Measurements from ENCODE around the gene CACNA1S. TPM values are rescaled to one million over a fixed set of nuclear protein-coding genes. Genes with fewer than 3 reads are reported as not detected.

CACNA1S gene
- total RNA-seq, 1 experiment from 2014 or later = not detected

DNA sequence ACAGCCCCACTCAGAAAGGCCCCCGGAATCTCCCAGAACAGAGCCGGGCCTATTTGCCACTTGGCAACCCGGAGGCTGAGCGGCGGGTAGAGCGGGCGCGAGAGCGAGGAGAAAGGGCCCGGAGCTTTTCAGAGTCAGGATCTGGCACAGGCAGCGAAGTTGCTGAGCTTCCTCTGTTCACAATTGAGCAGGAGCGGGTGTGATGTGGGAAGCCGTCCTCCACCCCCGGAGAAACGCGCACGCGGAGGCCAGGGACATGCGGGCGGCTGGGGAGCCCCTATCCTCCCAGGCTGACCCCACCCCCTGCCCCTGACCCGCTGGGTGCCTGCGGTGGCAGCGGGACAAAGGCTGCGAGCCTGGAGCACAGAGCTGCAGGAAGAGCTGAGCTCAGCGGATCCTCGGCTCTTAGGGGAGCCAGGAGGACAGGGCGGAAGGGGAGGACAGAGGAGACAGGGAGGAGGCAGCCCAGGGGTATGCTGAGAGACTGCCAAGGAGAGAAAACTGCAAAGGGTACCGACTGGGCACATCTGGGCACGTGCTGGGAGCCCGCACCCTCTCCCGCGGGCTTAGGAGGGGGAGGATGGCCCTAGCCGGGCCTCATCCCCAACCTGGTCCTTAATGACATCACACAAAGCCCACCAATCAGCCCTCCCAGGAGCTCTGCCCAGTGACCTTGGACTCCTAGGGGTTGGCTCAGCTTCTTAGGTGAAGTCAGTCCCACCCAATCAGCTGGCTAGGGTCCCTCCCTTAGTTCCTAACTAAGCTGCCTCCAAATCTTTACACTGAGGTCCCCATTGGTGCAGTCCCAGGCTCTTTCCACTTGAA lies 98.0 kb downstream of the CACNA1S start:
- DNase-seq (ENCODE audit: low spot score) = no peak

DNA sequence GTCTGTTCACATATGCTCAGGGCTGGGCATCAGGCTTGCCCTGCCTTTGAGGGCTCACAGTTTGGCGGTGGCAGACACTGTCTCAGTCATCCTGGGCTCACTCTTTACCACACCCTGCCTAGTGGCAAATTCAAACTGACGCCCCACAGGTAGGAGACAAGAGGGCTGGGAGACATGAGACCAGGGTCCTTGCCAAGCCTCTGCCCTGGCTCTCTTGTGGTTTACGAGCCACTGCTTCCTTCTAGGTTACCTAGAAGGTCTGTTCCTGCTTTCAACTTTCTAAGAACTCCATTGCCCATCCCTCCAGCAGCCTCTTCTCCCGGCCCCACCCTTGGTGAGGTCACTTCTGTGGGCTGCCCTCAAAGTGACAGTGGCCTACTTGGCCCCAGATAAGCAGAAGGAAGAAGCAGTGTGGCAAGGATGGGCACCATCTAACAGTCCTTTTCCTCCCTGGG lies 99.2 kb downstream of the CACNA1S start:
- DNase-seq (ENCODE audit: low spot score) = no peak

DNA sequence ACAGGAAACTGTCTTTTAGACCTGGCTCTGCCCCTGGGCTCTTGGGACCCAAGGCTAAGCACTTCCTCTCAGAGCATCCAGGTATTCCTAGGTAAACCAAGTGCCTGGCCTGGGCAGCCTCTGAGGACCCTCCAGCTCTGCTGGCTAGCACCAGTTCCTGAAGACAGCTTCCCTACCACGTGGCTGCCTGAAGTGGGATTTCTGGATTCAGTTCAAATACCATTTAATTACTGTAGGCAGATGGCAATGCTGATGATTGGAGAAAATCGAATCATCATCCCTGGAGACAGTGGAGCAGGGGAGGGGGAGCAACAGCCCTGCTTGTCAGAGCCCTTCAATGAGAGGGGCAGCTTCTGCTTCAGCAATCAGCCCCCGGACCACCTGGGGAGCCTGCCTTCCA lies 100.6 kb downstream of the CACNA1S start:
- no peak for DNase-seq (ENCODE audit: low spot score)

DNA sequence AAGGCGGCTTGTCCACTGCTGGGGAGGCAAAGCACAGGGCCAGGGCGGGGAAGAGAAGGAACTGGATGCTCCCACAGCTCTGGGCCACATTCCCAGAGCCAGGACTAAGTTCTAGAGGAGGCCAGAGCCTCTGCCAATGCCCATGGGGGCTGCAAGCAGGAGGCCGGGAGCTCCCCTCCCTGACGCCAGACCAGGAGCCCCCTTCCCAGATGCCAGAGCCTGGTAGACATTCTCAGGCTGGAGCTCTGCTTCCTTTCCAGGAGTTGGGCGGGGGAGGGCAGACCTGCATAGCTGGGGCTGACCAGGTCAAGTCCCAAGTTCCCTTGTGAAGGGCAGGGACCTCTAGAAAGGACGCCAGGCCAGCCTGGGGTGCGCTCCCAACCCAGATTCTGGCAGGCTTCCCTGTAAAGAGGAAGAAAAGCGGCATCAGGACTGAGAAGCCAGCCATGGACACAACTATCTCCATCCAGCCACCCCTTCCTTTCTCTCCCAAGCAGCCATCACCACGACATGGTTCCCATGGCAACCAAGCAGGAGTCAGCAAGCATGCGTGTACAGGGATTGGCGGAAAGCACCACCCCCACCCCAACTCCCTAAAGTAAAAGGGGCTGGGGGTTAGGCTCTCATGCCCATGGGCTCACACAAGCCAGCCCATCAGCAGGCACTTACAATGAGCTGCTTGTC lies 102.1 kb downstream of the CACNA1S start:
- DNase-seq (ENCODE audit: low spot score) = no peak

DNA sequence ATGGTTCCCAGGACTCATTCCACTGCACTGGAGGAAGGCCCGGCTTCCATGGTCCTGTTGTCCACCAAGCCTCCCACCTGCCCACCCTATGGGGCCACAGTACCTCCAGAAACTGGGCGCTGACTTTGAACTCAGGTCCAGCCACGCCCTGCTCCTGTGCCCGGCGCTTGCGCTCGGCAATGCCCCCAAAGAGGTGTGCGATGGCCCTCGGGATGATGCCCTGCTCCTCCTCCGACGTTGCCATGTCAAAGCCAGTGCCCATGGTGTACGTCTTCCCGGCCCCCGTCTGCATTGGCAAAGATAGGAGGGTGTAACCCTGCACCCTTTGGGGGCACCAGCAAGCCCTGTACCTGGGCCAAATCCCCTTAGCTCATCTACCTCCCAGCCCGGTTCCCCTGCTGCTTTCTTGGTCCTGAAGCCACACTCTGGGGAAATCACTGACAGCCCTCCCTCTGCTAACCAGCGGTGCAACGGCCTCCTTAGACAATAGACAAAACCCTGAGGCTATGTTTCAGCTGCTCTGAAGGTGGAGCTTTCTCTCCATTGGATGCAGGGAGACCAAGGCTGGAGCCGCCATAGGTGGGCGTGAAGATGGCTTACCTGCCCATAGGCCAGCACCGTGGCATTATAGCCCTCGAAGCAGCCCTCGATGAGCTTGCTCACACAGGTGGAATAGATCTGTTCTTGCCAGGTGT lies 103.4 kb downstream of the CACNA1S start:
- no peak for DNase-seq (ENCODE audit: low spot score)

DNA sequence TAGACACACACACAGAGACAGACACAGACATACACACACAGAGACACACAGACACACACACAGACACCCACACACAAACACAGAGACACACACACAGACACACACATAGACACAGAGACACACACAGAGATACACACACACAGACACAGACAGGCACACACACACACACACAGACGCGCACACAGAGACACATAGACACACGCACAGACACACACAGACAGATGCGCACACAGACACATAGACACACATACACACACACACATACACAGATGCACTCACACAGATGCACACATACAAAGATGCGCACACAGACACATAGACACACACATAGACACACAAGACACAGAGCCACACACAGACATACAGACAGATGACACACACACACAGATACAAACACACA lies 104.7 kb downstream of the CACNA1S start:
- DNase-seq (ENCODE audit: low spot score) = no peak

DNA sequence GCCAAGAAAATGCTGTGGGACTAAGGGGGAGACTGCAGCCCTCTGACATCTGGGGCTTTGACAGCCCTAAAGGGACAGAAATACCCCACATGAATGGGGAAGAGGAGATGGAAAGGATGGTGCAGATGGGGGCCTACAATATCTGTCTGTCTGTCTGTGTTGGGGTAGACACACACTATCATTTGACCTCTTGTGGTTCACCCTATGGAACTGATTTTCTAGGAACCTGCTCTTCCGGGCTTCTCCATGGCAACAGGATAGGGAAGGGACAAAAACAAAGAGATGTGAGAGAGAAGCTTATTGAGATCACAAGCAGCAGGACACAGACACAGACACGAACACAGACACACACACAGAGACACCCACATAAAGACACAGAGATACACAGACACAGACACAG lies 105.8 kb downstream of the CACNA1S start:
- no peak for DNase-seq (ENCODE audit: low spot score)

DNA sequence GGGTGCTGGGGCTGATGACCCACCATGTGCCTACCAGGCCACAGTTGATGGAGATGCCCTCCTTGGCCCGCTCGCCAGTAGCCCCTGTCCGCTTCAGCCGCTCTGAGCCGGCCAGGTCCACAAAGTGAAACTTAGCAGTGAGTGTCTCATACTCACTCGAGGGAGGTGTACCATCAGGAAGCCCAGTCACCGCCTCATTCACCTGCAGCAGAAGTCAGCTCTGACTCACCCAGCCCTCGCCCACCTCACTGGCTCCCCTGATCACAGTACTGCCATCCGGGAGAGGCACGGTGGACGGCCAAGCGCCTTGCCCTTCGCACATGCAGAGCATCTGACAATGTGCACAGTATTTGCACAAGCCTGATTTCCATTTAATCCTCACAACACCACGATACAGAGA lies 107.5 kb downstream of the CACNA1S start:
- no peak for DNase-seq (ENCODE audit: low spot score)

DNA sequence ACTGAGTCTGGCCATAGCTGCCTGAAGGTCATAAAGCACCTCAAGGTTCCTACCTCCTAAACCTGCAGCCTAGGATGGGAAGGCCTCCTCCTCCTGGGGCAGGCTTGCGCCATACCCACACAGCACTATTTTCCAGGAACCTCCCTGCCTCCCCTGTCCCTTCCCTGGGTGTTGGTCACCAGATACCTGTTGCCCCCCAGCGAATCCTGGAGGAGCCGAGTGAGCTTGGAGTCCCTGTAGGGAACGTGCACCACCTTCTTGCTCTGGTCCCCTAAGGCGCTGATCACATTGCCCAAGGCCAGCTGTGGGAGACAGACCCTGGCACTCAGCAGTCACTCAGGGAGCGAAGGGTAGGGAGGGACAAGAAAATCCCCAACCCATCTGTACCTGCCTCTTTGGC lies 108.1 kb downstream of the CACNA1S start:
- no peak for DNase-seq (ENCODE audit: low spot score)

DNA sequence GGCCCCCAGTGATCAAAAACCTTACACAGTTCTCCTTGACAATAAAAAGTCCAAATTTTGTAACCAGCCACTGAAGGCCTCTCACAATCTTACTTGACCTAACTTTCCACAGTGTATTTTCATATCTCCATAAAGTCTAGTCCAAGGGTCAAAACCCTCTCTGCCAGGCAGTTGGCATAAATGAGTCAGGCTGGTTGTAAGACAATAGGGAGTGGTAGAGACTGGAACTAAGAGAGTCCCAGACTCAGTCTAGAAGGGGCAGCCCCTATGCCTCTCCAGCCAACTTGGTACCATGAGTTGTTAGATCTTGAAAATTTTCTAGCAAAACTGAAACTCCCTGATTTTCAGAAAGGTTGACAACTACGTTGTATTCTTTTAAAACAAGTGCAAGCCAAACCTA lies 109.7 kb downstream of the CACNA1S start:
- DNase-seq (ENCODE audit: low spot score) = no peak

DNA sequence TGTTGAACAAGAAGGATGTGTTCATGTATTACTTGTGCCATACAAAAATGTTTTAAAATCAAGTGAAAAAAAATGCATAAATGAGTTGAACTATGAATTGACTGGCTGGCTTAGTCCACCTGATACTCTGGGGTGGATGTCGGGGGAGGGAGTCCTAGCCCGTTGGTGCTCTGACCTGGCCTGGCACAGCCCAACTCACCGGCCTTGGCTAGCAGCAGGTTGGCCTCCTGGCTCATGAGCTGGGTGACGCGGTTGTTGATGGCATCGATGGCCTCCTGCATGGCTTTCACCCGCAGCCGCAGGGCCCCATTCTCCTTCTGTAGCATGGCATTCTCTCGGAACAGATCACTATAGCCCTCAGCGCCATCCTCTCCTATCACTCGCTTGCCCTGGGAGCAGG lies 110.3 kb downstream of the CACNA1S start:
- no peak for DNase-seq (ENCODE audit: low spot score)

DNA sequence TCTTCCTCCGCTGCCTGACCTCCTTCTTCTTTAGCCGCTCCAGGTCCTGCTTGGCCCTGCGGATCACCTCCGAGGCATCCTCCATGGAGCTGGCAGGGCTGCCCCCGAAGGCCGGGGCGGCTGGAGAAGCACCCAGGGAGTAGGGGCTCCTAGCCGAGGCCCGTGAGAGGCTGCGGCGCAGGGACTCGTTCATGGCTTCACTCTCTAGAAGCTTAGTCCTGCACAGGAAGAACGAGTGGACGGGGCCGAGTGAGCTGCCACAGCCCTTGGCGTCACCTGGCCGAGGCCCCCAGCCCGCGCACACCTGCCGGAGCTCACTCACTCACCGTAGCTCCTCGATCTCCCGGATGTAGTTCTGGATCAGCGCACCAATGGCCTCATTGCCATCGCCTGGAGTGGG lies 111.8 kb downstream of the CACNA1S start:
- no peak for DNase-seq (ENCODE audit: low spot score)

DNA sequence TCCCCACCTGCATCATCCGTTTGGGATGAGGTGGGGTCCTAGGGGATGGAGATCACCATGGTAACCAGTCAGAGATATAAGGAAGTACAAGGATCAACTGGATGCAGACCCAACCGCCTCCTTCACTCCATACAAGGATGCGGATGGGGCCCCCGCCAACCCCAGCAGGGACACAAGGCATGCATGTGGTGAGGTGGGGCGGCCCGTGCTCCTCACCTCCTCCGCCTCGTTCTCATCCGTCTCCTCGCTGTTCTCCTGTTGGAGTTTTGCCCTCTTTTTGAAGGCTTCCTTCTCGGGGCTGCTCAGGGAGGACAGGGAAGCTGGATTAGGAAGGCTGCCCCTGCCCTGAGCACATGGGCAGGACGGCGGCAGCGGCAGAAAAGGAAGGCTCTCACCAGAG lies 112.6 kb downstream of the CACNA1S start:
- DNase-seq (ENCODE audit: low spot score) = no peak

DNA sequence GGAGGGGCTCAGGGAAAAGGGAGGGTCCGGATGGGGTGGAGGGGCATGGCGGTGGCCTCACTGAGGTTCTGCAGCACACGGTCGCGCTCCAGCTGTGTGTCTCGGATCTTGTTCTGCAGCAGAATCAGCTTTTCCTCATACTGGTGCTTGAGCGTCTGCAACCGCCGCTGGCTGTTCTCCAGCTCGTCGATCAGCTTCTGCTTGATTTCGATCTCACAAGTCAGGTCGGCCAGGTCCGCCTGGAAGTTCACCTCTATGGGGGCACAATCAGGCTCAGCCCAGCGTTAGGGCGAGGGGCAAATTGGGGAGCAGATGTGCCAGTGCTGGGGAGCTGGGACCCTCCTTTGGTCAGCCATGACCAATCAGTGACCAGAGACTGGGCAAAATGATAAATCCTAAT lies 113.9 kb downstream of the CACNA1S start:
- DNase-seq (ENCODE audit: low spot score) = no peak

DNA sequence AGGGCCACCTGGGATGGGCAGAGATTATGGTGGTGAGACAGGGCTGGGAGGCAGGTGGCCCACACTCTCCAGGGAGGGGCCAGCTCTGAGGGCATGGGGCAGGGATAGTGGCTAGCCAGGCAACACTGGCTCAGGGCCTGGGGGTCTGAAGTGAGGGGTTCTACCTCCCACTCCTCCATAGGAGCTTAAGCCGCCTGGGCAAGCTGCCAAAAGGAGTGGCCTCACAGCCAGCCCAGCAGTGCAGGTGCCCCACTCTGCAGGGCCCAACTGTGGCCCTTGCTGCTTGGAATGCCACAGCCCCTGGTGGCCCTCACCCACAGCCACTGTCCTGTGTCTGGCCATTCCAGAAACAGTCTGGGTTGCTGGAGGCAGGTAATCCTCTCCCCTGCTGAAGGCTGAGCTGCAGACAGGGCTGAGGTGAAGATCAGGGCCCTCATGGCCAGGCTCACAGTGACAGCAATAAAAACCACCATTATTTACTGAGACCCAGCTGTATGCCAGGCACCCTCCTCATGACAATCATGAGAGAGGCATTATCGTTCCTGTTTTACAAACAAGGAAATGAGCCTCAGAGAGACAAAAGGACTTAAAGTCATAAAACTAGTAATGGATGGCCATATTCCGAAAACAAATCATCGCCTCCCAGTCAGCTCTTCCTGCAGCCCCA lies 119.7 kb downstream of the CACNA1S start:
- no peak for DNase-seq (ENCODE audit: low spot score)

DNA sequence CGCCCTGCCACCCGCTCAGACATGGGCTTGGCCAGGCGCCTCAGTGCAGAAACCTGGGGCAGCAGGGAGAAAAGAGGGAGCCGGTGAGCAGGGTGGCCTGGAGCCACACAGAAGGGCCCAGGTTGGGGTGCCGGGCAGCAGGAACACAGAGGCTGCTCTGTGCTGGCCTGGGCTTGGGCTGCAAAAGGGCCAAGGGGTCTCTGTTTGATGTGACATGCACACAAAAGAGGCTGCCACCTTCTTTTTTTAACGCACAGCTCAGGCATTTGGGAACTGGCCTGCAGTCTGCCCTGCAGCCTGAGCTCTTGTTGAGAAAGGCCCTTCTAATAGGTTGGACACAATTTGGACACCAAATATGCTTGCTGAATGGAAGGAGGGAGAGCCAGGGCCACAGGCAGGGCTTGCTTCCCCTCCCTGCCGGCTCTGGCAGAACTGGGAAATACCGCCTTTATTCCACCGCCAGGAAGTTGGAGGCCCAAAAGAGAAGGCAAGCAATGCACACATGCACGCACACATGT lies 121.1 kb downstream of the CACNA1S start:
- DNase-seq (ENCODE audit: low spot score) = no peak

DNA sequence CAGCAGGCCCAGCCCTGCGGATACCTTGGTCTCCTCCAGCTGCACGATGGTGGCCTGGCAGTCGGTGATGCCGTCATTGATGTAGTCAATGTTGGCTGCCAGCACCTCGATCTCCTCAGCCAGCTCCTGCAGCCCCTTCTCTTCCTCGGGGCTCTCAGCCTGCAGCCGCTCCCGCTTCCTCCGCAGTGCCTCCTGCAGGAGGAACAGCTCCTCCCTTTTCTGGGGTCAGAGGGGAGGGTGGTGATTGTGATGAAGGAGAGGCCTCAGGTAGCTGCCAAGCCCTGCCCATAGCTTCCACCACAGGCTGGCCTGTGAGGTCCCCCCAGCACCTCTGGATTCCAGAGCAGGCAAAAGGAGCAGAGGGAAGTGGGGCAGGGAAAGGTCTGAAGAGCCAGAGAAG lies 122.1 kb downstream of the CACNA1S start:
- DNase-seq (ENCODE audit: low spot score) = no peak

Other genes with a start within 250 kb of the CACNA1S start
- gene GPR25, start 239.4 kb downstream of the CACNA1S start, total RNA-seq (2014; rRNA removed; shearing (Covaris generic)) = not detected in 2 replicates
- gene INAVA, start 217.5 kb downstream of the CACNA1S start, total RNA-seq (2014; rRNA removed; shearing (Covaris generic)) = 4.6 and 10.9 TPM in 2 replicates
- 1.2 and 2.0 TPM in 2 replicates for gene KIF21B, start 88.7 kb downstream of the CACNA1S start, total RNA-seq (2014; rRNA removed; shearing (Covaris generic))
- not detected in 2 replicates for gene ASCL5, start 14.8 kb upstream of the CACNA1S start, total RNA-seq (2014; rRNA removed; shearing (Covaris generic))
- 202 and 213 TPM in 2 replicates for gene TMEM9, start 42.0 kb upstream of the CACNA1S start, total RNA-seq (2014; rRNA removed; shearing (Covaris generic))
- gene IGFN1, start 78.4 kb upstream of the CACNA1S start, total RNA-seq (2014; rRNA removed; shearing (Covaris generic)) = 20.7 and 26.0 TPM in 2 replicates
- gene PKP1, start 171.1 kb upstream of the CACNA1S start, total RNA-seq (2014; rRNA removed; shearing (Covaris generic)) = not detected in 2 replicates